Activated CD4-positive, alpha-beta memory T cell treated with anti-CD3 and anti-CD28 coated beads, Interleukin-2, amount 10 ng/mL, durations not matched to agents 7 days and 5 days (primary cell): ENCODE data around the gene MYL6B. TPM values are rescaled to one million over a fixed set of nuclear protein-coding genes. Genes with fewer than 3 reads are reported as not detected.
"Not testable (repeated sequence)": the region's sequence is repeated elsewhere in the genome, so short reads cannot be mapped to it uniquely, and the experiment has no call there.

Experiments
- CTCF ChIA-PET: fragments of 350-600 bp; sonication (Branson Sonifier 250); formaldehyde crosslinking; loops from one replicate; lab custom pipeline; 2021; ENCODE audit warnings: antibody characterized with exemption, inconsistent platforms; lab: Charles Lee
- POLR2A ChIA-PET: fragments of 350-600 bp; sonication (Branson Sonifier 250); formaldehyde crosslinking; loops from one replicate; lab custom pipeline; 2021; ENCODE audit warnings: antibody characterized with exemption; lab: Charles Lee
- DNase-seq: peaks from one replicate; pipeline ENCODE4 v3.0.0-alpha.2; 2020
- H3K27ac Mint-ChIP-seq: one replicate; pipeline ENCODE4 v1.8.0; 2021; ENCODE audit warnings: mild to moderate bottlenecking, mixed read lengths
- H3K27me3 Mint-ChIP-seq: one replicate; pipeline ENCODE4 v1.8.0; 2021; ENCODE audit warnings: mixed read lengths
- H3K36me3 Mint-ChIP-seq: one replicate; pipeline ENCODE4 v1.8.0; 2021; ENCODE audit warnings: low read depth, mixed read lengths
- H3K4me1 Mint-ChIP-seq: one replicate; pipeline ENCODE4 v1.8.0; 2021; ENCODE audit warnings: mixed read lengths
- H3K4me3 Mint-ChIP-seq: one replicate; pipeline ENCODE4 v1.8.0; 2021; ENCODE audit warnings: mild to moderate bottlenecking, mixed read lengths
- H3K9me3 Mint-ChIP-seq: one replicate; pipeline ENCODE4 v1.8.0; 2021; ENCODE audit warnings: mixed read lengths
- total RNA-seq, 2 experiments: library from RNA; stranded (reverse); gene quantifications; one replicate each; pipeline ENCODE4 v1.2.3, GENCODE V29; 2021

MYL6B gene
- total RNA-seq, 2 experiments from 2014 or later, result 60.4 to 63.2 TPM

GRCh38 chr12:56115329-56115728 is 37.1 kb upstream of the MYL6B start:
- DNase-seq, result no peak
- ChIA-PET CTCF (interaction anchor here (1.0 to 5.6 kb wide), 7 partner anchors 11 to 376 kb away, joined by 3 to 66 read pairs (median 4); partner anchors contain the start of genes ERBB3, ESYT1, PA2G4 and RAB5B), POLR2A (interaction anchor here (0.8 to 6.3 kb wide), 8 partner anchors 10 to 223 kb away, joined by 3 to 226 read pairs (median 22); partner anchors contain the start of genes ESYT1, IL23A, MYL6 and PA2G4)
- H3K27ac Mint-ChIP-seq, result peak overlapping the region; percentile 99
- H3K36me3 Mint-ChIP-seq, result peaks cover 60% of the 10 kb centered on the region
- peaks cover 41% of the 10 kb centered on the region for H3K4me1 Mint-ChIP-seq
- H3K9me3 Mint-ChIP-seq, result no peaks in the 10 kb centered on the region
- H3K27me3 Mint-ChIP-seq, result no peaks in the 10 kb centered on the region
- H3K4me3 Mint-ChIP-seq, result peak overlapping the region; percentile 99

GRCh38 chr12:56116267-56117081 is 35.9 kb upstream of the MYL6B start, which contains the start of gene RPL41:
RPL41 (plus strand) TSS chr12:56116633.
- Mint-ChIP-seq H3K27me3 (no peaks in the 10 kb centered on the region), H3K9me3 (no peaks in the 10 kb centered on the region), H3K27ac (peak within 1 kb of the TSS; percentile 99), H3K4me1 (peaks cover 39% of the 10 kb centered on the region), H3K4me3 (peak within 1 kb of the TSS; percentile 99), H3K36me3 (peaks cover 58% of the 10 kb centered on the region)
- POLR2A ChIA-PET, result interaction anchor here (0.6 to 6.3 kb wide), 20 partner anchors 11 to 378 kb away, joined by 3 to 226 read pairs (median 8); partner anchors contain the start of genes ERBB3, ESYT1, IKZF4 and MYL6
- peak; percentile 95 for DNase-seq
- CTCF ChIA-PET, result interaction anchor here (0.7 to 15.1 kb wide), 15 partner anchors 9 to 1654 kb away, joined by 3 to 271 read pairs (median 9); partner anchors contain the start of genes ERBB3, ESYT1, PA2G4 and RNF41

- H3K36me3 Mint-ChIP-seq, result peaks cover 52% of the 10 kb centered on the region
- peaks cover 37% of the 10 kb centered on the region for H3K4me1 Mint-ChIP-seq
- ChIA-PET POLR2A (interaction anchor here (0.6 to 6.3 kb wide), 27 partner anchors 11 to 1404 kb away, joined by 3 to 226 read pairs (median 7); partner anchors contain the start of genes CNPY2, DDIT3, ERBB3 and ESYT1), CTCF (interaction anchor here (0.5 to 15.1 kb wide), 24 partner anchors 10 to 1654 kb away, joined by 3 to 271 read pairs (median 8); partner anchors contain the start of genes ESYT1, MYL6, MYL6B and ORMDL2)
- H3K9me3 Mint-ChIP-seq, H3K27me3 Mint-ChIP-seq, DNase-seq: not testable (repeated sequence)
- peak overlapping the region; percentile 99 for H3K4me3 Mint-ChIP-seq
- H3K27ac Mint-ChIP-seq, result peak overlapping the region; percentile 99
These were observed 35.2 kb upstream of the MYL6B start for GRCh38 chr12:56117082-56117706.

- Mint-ChIP-seq H3K27ac (peak within 1 kb of the TSS; percentile 99), H3K9me3 (no peaks in the 10 kb centered on the region), H3K4me1 (peaks cover 40% of the 10 kb centered on the region), H3K27me3 (no peaks in the 10 kb centered on the region), H3K36me3 (peaks cover 44% of the 10 kb centered on the region), H3K4me3 (peak within 1 kb of the TSS; percentile 99)
- DNase-seq, result peak; percentile 99
- ChIA-PET CTCF (interaction anchor here (0.5 to 15.1 kb wide), 41 partner anchors 9 to 1467 kb away, joined by 3 to 271 read pairs (median 4); partner anchors contain the start of genes ESYT1, MYL6, MYL6B and ORMDL2), POLR2A (interaction anchor here (0.6 to 6.3 kb wide), 39 partner anchors 11 to 1403 kb away, joined by 3 to 226 read pairs (median 5); partner anchors contain the start of genes ANKRD52, CNPY2, DDIT3 and ESYT1)
These were observed 34.4 kb upstream of the MYL6B start, which contains the start of gene ZC3H10 for GRCh38 chr12:56117778-56118687. ZC3H10 (plus strand) TSS chr12:56118266; CDS start chr12:56120563, 2,297 bp downstream.

GRCh38 chr12:56118688-56119357 is 33.6 kb upstream of the MYL6B start:
- Mint-ChIP-seq H3K27ac (peak overlapping the region; percentile 99), H3K36me3 (peaks cover 38% of the 10 kb centered on the region), H3K4me1 (peaks cover 43% of the 10 kb centered on the region), H3K9me3 (no peaks in the 10 kb centered on the region), H3K27me3 (no peaks in the 10 kb centered on the region), H3K4me3 (peak overlapping the region; percentile 99)
- ChIA-PET CTCF (interaction anchor here (0.7 to 15.1 kb wide), 33 partner anchors 9 to 380 kb away, joined by 3 to 271 read pairs (median 5); partner anchors contain the start of genes ESYT1, MYL6, MYL6B and ORMDL2), POLR2A (interaction anchor here (0.6 to 6.3 kb wide), 34 partner anchors 10 to 1402 kb away, joined by 3 to 226 read pairs (median 5); partner anchors contain the start of genes ANKRD52, CNPY2, DDIT3 and ESYT1)
- DNase-seq, result no peak

- POLR2A ChIA-PET, result interaction anchor here (1.1 to 6.3 kb wide), 12 partner anchors 9 to 330 kb away, joined by 3 to 226 read pairs (median 30); partner anchors contain the start of genes ANKRD52, ESYT1, MYL6 and MYL6B
- peaks cover 44% of the 10 kb centered on the region for H3K4me1 Mint-ChIP-seq
- H3K27me3 Mint-ChIP-seq, result no peaks in the 10 kb centered on the region
- DNase-seq, result peak; percentile 67
- CTCF ChIA-PET, result interaction anchor here (0.6 to 15.1 kb wide), 20 partner anchors 8 to 380 kb away, joined by 3 to 271 read pairs (median 12); partner anchors contain the start of genes ERBB3, ESYT1, MYL6 and MYL6B
- peak overlapping the region; percentile 99 for H3K27ac Mint-ChIP-seq
- no peaks in the 10 kb centered on the region for H3K9me3 Mint-ChIP-seq
- peak overlapping the region; percentile 99 for H3K4me3 Mint-ChIP-seq
- H3K36me3 Mint-ChIP-seq, result peaks cover 37% of the 10 kb centered on the region
These were observed 33.0 kb upstream of the MYL6B start for GRCh38 chr12:56119361-56119796.

- H3K27me3 Mint-ChIP-seq, result no peaks in the 10 kb centered on the region
- ChIA-PET POLR2A (interaction anchor here (1.1 to 6.3 kb wide), 7 partner anchors 15 to 329 kb away, joined by 3 to 226 read pairs (median 39); partner anchors contain the start of genes MYL6, PA2G4, RNF41 and SMARCC2), CTCF (interaction anchor here (0.6 to 15.1 kb wide), 13 partner anchors 7 to 372 kb away, joined by 3 to 271 read pairs (median 18); partner anchors contain the start of genes ERBB3, ESYT1, MYL6 and PA2G4)
- H3K4me1 Mint-ChIP-seq, result peaks cover 47% of the 10 kb centered on the region
- H3K36me3 Mint-ChIP-seq, result peaks cover 36% of the 10 kb centered on the region
- DNase-seq, result no peak
- no peak overlapping the region for H3K4me3 Mint-ChIP-seq
- no peak overlapping the region for H3K27ac Mint-ChIP-seq
- H3K9me3 Mint-ChIP-seq, result no peaks in the 10 kb centered on the region
These were observed 32.1 kb upstream of the MYL6B start for GRCh38 chr12:56120158-56120846.

- peaks cover 52% of the 10 kb centered on the region for H3K4me1 Mint-ChIP-seq
- H3K36me3 Mint-ChIP-seq, result peaks cover 36% of the 10 kb centered on the region
- POLR2A ChIA-PET, result no interaction called here
- CTCF ChIA-PET, result interaction anchor here (4.4 to 15.1 kb wide), 2 partner anchors 67 to 101 kb away, joined by 44 to 271 read pairs; partner anchors contain the start of genes RNF41 and SMARCC2
- no peak for DNase-seq
- H3K27me3 Mint-ChIP-seq, result no peaks in the 10 kb centered on the region
- H3K4me3 Mint-ChIP-seq, result no peak overlapping the region
- H3K9me3 Mint-ChIP-seq, result no peaks in the 10 kb centered on the region
- no peak overlapping the region for H3K27ac Mint-ChIP-seq
These were observed 31.1 kb upstream of the MYL6B start for GRCh38 chr12:56121204-56121870.

GRCh38 chr12:56122637-56123036 is 29.8 kb upstream of the MYL6B start:
- H3K27ac Mint-ChIP-seq, result no peak overlapping the region
- CTCF ChIA-PET, result interaction anchor here (0.7 to 15.1 kb wide), 7 partner anchors 12 to 116 kb away, joined by 3 to 271 read pairs (median 5); partner anchors contain the start of genes MYL6, MYL6B, RNF41 and SMARCC2
- no peaks in the 10 kb centered on the region for H3K27me3 Mint-ChIP-seq
- peaks cover 62% of the 10 kb centered on the region for H3K4me1 Mint-ChIP-seq
- peaks cover 23% of the 10 kb centered on the region for H3K36me3 Mint-ChIP-seq
- H3K9me3 Mint-ChIP-seq, result no peaks in the 10 kb centered on the region
- no peak for DNase-seq
- POLR2A ChIA-PET, result interaction anchor here (1.1 to 8.9 kb wide), 2 partner anchors 29 to 66 kb away, joined by 3 to 114 read pairs; partner anchors contain the start of gene SMARCC2
- H3K4me3 Mint-ChIP-seq, result no peak overlapping the region
